ENCODE results near the gene FBLN2.

DNA sequence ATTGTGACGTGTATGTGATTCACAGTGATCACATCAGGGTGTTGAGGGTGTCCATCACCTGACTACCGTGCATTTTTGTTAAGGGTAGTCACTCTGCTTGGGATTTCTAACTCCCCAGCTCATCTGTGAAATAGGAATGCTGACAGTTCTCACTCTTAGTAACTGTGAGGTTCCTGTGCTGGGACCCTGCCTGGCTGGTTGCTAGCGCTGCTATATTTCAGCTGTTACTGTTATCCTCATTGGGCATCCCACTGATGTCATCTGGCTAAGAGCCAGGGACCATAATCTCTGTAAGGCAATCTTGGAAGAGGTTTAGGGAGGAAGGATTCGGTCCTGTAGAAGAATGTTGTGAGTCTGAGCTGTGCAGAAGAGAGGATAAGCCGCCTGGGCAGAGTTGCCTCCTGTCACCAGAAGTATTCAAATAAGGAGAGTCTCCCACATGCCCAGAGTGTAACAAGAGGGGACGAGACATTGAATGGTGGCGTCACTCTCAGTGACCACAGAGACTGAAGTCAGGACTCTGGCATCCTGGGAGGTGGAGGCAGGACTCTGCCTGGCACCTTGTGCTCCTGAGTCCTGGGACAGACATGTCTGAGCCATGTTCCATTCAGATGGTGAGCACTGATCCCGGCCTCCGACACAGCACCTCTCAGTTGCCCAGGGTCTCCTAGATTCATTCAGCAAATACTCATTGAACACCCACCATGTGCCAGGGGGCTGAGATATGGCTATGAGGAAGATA lies 52.2 kb downstream of the FBLN2 start:
- no peak for TF ChIP-seq EZH2 (IDR thresholded peaks at IDR 0.05; ENCODE audit: borderline replicate concordance, low read depth, low read length, severe bottlenecking)
- TF ChIP-seq, protein P1, sequence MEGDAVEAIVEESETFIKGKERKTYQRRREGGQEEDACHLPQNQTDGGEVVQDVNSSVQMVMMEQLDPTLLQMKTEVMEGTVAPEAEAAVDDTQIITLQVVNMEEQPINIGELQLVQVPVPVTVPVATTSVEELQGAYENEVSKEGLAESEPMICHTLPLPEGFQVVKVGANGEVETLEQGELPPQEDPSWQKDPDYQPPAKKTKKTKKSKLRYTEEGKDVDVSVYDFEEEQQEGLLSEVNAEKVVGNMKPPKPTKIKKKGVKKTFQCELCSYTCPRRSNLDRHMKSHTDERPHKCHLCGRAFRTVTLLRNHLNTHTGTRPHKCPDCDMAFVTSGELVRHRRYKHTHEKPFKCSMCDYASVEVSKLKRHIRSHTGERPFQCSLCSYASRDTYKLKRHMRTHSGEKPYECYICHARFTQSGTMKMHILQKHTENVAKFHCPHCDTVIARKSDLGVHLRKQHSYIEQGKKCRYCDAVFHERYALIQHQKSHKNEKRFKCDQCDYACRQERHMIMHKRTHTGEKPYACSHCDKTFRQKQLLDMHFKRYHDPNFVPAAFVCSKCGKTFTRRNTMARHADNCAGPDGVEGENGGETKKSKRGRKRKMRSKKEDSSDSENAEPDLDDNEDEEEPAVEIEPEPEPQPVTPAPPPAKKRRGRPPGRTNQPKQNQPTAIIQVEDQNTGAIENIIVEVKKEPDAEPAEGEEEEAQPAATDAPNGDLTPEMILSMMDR (IDR thresholded peaks at IDR 0.05; ENCODE audit: borderline replicate concordance, extremely low read depth, low read length, poor library complexity, severe bottlenecking) = no peak
